K562 (cell line): ENCODE measurements around the gene DBNDD2. TPM values are rescaled to one million over a fixed set of nuclear protein-coding genes. Genes with fewer than 3 reads are reported as not detected.

ENCODE experiments used
- CREBBP ChIP-seq: IDR thresholded peaks from one replicate; pipeline ENCODE4 v1.6.1; 2012; ENCODE audit warnings: low read depth, mild to moderate bottlenecking, control low read depth, inconsistent platforms, low read length
- DIDO1 ChIP-seq: fragments of 450-650 bp; IDR thresholded peaks from 2 replicates; pipeline ENCODE4 v1.6.1; 2016; ENCODE audit warnings: low read depth, missing biosample characterization, missing genetic modification characterization
- HOMEZ ChIP-seq: fragments of 250-450 bp; sonication (Bioruptor Pico); IDR thresholded peaks from 2 replicates; pipeline ENCODE4 v1.4.0; 2020; ENCODE audit warnings: mild to moderate bottlenecking, moderate library complexity
- KLF10 ChIP-seq: fragments of 250-450 bp; sonication (Bioruptor Pico); IDR thresholded peaks from 2 replicates; pipeline ENCODE4 v1.6.1; 2021; ENCODE audit warnings: matching md5 sums
- SMAD2 ChIP-seq: fragments of 150-350 bp; IDR thresholded peaks from 2 replicates; pipeline ENCODE4 v1.6.1; 2014; ENCODE audit warnings: low read depth, mild to moderate bottlenecking, low read length
- STAT5A ChIP-seq: IDR thresholded peaks from 2 replicates; pipeline ENCODE4 v1.6.1; 2012; ENCODE audit warnings: low read length, inconsistent platforms, borderline replicate concordance
- TSC22D4 ChIP-seq: fragments of 450-650 bp; IDR thresholded peaks from 2 replicates; pipeline ENCODE4 v1.6.1; 2016; ENCODE audit warnings: missing genetic modification characterization, missing biosample characterization, control low read depth
- ZNF780A ChIP-seq: fragments of 250-450 bp; sonication (Bioruptor Pico); IDR thresholded peaks from 2 replicates; pipeline ENCODE4 v1.5.0; 2021; ENCODE audit warnings: mild to moderate bottlenecking
- polyA plus RNA-seq, 8 experiments: library from polyadenylated mRNA; depleted of rRNA in 4 of 8; stranded (reverse) in 5 of 8; unstranded in 3 of 8; fragments of >200 nt; fragmentation: Nextera tagmentation in 2 of 8; fragmentation: Illumina TruSeq in 1 of 8; extraction: Ambion mirVana in 2 of 8; extraction: Trizol in 1 of 8; gene quantifications; 2 replicates each; pipeline versions ENCODE4 v1.2.1 to v1.2.3, GENCODE V29; 2011 to 2014; ENCODE audit warnings: inconsistent platforms in 1 of 8, missing spikeins in 1 of 8
- total RNA-seq, 7 experiments: library from RNA; depleted of rRNA in 6 of 7; stranded (reverse); fragments of >200 nt in 6 of 7; fragmentation: Illumina TruSeq in 2 of 7; extraction: Trizol in 2 of 7; gene quantifications; 2 replicates each; pipeline versions ENCODE4 v1.2.1 to v1.2.3, GENCODE V29; 2011 to 2021; ENCODE audit warnings: low replicate concordance in 1 of 7
- TF ChIP-seq, protein P1 (sequence below): fragments of 200-800 bp; sonication (Bioruptor generic); IDR thresholded peaks from 2 replicates; pipeline ENCODE4 v1.6.1; 2016; ENCODE audit warnings: missing genetic modification characterization, missing compliant biosample characterization
- TF ChIP-seq, protein P2 (sequence below), 3 experiments: IDR thresholded peaks in 2 of 3; conservative IDR thresholded peaks in 1 of 3; 2 replicates each; pipeline ENCODE4 v1.5.1; 2011 to 2012; ENCODE audit warnings: low read length in 3 of 3, mild to moderate bottlenecking in 3 of 3, control low read depth in 2 of 3, improper control_type of control experiment in 1 of 3, inconsistent platforms in 1 of 3, low read depth in 1 of 3, mixed read lengths in 1 of 3, moderate library complexity in 1 of 3; ENCODE audit not compliant: insufficient read depth in 2 of 3
- TF ChIP-seq, protein P3 (sequence below): fragments of 450-650 bp; formaldehyde crosslinking; IDR thresholded peaks from 2 replicates; pipeline ENCODE4 v1.4.0; 2020; ENCODE audit warnings: mild to moderate bottlenecking, moderate library complexity

Gene DBNDD2
- total and polyA plus RNA-seq, 9 of the 15 experiments (the other 6 are each of a cell fraction or from before 2014, with no cell fraction given) = 12.8 to 64.0 (median 35.8) TPM

GRCh38 chr20:45456632-45457031, 48.5 kb downstream of the DBNDD2 start (continued):
- TF ChIP-seq, protein P1, sequence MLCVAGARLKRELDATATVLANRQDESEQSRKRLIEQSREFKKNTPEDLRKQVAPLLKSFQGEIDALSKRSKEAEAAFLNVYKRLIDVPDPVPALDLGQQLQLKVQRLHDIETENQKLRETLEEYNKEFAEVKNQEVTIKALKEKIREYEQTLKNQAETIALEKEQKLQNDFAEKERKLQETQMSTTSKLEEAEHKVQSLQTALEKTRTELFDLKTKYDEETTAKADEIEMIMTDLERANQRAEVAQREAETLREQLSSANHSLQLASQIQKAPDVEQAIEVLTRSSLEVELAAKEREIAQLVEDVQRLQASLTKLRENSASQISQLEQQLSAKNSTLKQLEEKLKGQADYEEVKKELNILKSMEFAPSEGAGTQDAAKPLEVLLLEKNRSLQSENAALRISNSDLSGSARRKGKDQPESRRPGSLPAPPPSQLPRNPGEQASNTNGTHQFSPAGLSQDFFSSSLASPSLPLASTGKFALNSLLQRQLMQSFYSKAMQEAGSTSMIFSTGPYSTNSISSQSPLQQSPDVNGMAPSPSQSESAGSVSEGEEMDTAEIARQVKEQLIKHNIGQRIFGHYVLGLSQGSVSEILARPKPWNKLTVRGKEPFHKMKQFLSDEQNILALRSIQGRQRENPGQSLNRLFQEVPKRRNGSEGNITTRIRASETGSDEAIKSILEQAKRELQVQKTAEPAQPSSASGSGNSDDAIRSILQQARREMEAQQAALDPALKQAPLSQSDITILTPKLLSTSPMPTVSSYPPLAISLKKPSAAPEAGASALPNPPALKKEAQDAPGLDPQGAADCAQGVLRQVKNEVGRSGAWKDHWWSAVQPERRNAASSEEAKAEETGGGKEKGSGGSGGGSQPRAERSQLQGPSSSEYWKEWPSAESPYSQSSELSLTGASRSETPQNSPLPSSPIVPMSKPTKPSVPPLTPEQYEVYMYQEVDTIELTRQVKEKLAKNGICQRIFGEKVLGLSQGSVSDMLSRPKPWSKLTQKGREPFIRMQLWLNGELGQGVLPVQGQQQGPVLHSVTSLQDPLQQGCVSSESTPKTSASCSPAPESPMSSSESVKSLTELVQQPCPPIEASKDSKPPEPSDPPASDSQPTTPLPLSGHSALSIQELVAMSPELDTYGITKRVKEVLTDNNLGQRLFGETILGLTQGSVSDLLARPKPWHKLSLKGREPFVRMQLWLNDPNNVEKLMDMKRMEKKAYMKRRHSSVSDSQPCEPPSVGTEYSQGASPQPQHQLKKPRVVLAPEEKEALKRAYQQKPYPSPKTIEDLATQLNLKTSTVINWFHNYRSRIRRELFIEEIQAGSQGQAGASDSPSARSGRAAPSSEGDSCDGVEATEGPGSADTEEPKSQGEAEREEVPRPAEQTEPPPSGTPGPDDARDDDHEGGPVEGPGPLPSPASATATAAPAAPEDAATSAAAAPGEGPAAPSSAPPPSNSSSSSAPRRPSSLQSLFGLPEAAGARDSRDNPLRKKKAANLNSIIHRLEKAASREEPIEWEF (CRISPR knock-in tag) = no peak
- TF ChIP-seq, protein P2, sequence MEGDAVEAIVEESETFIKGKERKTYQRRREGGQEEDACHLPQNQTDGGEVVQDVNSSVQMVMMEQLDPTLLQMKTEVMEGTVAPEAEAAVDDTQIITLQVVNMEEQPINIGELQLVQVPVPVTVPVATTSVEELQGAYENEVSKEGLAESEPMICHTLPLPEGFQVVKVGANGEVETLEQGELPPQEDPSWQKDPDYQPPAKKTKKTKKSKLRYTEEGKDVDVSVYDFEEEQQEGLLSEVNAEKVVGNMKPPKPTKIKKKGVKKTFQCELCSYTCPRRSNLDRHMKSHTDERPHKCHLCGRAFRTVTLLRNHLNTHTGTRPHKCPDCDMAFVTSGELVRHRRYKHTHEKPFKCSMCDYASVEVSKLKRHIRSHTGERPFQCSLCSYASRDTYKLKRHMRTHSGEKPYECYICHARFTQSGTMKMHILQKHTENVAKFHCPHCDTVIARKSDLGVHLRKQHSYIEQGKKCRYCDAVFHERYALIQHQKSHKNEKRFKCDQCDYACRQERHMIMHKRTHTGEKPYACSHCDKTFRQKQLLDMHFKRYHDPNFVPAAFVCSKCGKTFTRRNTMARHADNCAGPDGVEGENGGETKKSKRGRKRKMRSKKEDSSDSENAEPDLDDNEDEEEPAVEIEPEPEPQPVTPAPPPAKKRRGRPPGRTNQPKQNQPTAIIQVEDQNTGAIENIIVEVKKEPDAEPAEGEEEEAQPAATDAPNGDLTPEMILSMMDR (IDR thresholded peaks at IDR 0.05 in 2 of 3, conservative IDR thresholded peaks at IDR 0.05 in 1 of 3; ENCODE audit: insufficient read depth in 2 of 3, low read depth in 1 of 3, low read length in 3 of 3) = peak; percentile 50 to 57 (median 56); a peak in 5 of 6 replicates
- TF ChIP-seq HOMEZ (CRISPR knock-in tag) (no peak), DIDO1 (tag) (no peak), CREBBP (no peak), STAT5A (no peak), KLF10 (no peak), TSC22D4 (tag) (no peak), ZNF780A (no peak), SMAD2 (no peak)
- TF ChIP-seq, protein P3, sequence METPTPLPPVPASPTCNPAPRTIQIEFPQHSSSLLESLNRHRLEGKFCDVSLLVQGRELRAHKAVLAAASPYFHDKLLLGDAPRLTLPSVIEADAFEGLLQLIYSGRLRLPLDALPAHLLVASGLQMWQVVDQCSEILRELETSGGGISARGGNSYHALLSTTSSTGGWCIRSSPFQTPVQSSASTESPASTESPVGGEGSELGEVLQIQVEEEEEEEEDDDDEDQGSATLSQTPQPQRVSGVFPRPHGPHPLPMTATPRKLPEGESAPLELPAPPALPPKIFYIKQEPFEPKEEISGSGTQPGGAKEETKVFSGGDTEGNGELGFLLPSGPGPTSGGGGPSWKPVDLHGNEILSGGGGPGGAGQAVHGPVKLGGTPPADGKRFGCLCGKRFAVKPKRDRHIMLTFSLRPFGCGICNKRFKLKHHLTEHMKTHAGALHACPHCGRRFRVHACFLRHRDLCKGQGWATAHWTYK (CRISPR knock-in tag) = no peak
